MCF 10A (cell line): ENCODE results near the gene CRIM1. TPM values are rescaled to one million over a fixed set of nuclear protein-coding genes. Genes with fewer than 3 reads are reported as not detected.

Experiments
- BruUV-seq: library from RNA; stranded (reverse); fragments of 400-500 nt; replicated peaks from 2 replicates; lab custom pipeline; 2021; lab: Mats Ljungman, UMichigan
- CTCF ChIA-PET: fragments of 300-600 bp; sonication (Branson Sonifier 250); formaldehyde crosslinking; extraction: SDS; loops from one replicate; lab custom pipeline; 2021; ENCODE audit warnings: antibody characterized with exemption, inconsistent platforms; lab: Yijun Ruan, JAX
- POLR2A ChIA-PET: fragments of 300-600, 350-650 bp; sonication (Branson Sonifier 250); formaldehyde crosslinking; extraction: SDS; loops from one replicate; lab custom pipeline; 2020; ENCODE audit warnings: antibody characterized with exemption, inconsistent platforms; lab: Yijun Ruan, JAX
- DNase-seq: peaks from one replicate; pipeline ENCODE4 v3.0.0-alpha.2; 2018; ENCODE audit not compliant: unreplicated experiment
- H3K27ac Mint-ChIP-seq: one replicate; pipeline ENCODE4 v1.8.0; 2022; ENCODE audit warnings: mild to moderate bottlenecking, low read depth, mixed read lengths; ENCODE audit not compliant: unreplicated experiment
- H3K27me3 Mint-ChIP-seq: one replicate; pipeline ENCODE4 v1.8.0; 2022; ENCODE audit warnings: mixed read lengths; ENCODE audit not compliant: insufficient read depth, unreplicated experiment
- H3K36me3 Mint-ChIP-seq: one replicate; pipeline ENCODE4 v1.8.0; 2022; ENCODE audit warnings: mild to moderate bottlenecking, moderate library complexity, mixed read lengths; ENCODE audit not compliant: insufficient read depth, unreplicated experiment
- H3K4me1 Mint-ChIP-seq: one replicate; pipeline ENCODE4 v1.8.0; 2022; ENCODE audit warnings: mixed read lengths; ENCODE audit not compliant: insufficient read depth, unreplicated experiment
- H3K4me3 Mint-ChIP-seq: one replicate; pipeline ENCODE4 v1.8.0; 2022; ENCODE audit warnings: mild to moderate bottlenecking, moderate library complexity, mixed read lengths; ENCODE audit not compliant: unreplicated experiment
- H3K9me3 Mint-ChIP-seq: one replicate; pipeline ENCODE4 v1.8.0; 2022; ENCODE audit warnings: mixed read lengths; ENCODE audit not compliant: unreplicated experiment
- intact Hi-C: fragments of 100-400 bp; cut with micrococcal nuclease; formaldehyde crosslinking; loops from 2 replicates; pipeline ENCODE4 v1.14.1; 2022
- total RNA-seq: library from RNA; stranded (reverse); gene quantifications from 2 replicates; pipeline ENCODE4 v1.2.3, GENCODE V29; 2022
- TF ChIP-seq, protein P1 (sequence below): fragments of 200-600 bp; IDR thresholded peaks from one replicate; pipeline ENCODE4 v1.8.0; 2022; ENCODE audit warnings: antibody characterized with exemption, mild to moderate bottlenecking; ENCODE audit not compliant: unreplicated experiment

CRIM1 gene
- total RNA-seq, 1 experiment from 2014 or later: 185 TPM

DNA sequence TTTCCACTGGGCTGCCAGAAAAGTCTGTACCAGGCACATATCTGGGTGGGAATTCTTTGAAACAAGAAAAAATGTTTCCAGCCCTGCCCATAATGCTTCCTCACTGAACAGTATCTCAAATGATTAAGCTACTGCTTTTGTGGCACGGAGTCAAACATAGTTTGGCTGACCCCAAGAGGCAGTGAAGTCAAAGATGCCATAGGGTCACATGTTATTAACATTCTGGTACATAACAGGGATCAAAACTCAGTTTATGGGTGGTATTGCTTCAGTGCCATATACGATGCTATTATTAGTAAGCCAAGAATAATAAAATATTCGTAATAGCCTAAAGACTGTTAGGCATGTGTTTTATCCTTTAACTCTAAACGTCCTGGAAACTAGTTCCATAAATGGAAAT is 129.9 kb downstream of the CRIM1 start:
- POLR2A ChIA-PET: interaction anchor here (0.7 to 3.1 kb wide), 9 partner anchors 12 to 133 kb away, joined by 3 to 21 read pairs (median 6); partner anchors contain the start of gene CRIM1
- H3K27ac Mint-ChIP-seq: peak overlapping the region; percentile 61
- H3K4me1 Mint-ChIP-seq: peaks cover 47% of the 10 kb centered on the region
- no TSS peak for BruUV-seq
- intact Hi-C loops: loop anchor here (2.0 to 5.0 kb wide), 2 partner anchors 47 to 128 kb away; partner anchors contain the start of gene CRIM1
- CTCF ChIA-PET: interaction anchor here (1.0 to 1.3 kb wide), 3 partner anchors 16 to 133 kb away, joined by 3 to 5 read pairs (median 4); no protein-coding TSS in a partner anchor
- TF ChIP-seq, protein P1, sequence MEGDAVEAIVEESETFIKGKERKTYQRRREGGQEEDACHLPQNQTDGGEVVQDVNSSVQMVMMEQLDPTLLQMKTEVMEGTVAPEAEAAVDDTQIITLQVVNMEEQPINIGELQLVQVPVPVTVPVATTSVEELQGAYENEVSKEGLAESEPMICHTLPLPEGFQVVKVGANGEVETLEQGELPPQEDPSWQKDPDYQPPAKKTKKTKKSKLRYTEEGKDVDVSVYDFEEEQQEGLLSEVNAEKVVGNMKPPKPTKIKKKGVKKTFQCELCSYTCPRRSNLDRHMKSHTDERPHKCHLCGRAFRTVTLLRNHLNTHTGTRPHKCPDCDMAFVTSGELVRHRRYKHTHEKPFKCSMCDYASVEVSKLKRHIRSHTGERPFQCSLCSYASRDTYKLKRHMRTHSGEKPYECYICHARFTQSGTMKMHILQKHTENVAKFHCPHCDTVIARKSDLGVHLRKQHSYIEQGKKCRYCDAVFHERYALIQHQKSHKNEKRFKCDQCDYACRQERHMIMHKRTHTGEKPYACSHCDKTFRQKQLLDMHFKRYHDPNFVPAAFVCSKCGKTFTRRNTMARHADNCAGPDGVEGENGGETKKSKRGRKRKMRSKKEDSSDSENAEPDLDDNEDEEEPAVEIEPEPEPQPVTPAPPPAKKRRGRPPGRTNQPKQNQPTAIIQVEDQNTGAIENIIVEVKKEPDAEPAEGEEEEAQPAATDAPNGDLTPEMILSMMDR: no peak
- peak; percentile 78 for DNase-seq
- H3K27me3 Mint-ChIP-seq: no peaks in the 10 kb centered on the region
- H3K4me3 Mint-ChIP-seq: no peak overlapping the region
- peaks cover 66% of the 10 kb centered on the region for H3K36me3 Mint-ChIP-seq
- H3K9me3 Mint-ChIP-seq: no peaks in the 10 kb centered on the region

DNA sequence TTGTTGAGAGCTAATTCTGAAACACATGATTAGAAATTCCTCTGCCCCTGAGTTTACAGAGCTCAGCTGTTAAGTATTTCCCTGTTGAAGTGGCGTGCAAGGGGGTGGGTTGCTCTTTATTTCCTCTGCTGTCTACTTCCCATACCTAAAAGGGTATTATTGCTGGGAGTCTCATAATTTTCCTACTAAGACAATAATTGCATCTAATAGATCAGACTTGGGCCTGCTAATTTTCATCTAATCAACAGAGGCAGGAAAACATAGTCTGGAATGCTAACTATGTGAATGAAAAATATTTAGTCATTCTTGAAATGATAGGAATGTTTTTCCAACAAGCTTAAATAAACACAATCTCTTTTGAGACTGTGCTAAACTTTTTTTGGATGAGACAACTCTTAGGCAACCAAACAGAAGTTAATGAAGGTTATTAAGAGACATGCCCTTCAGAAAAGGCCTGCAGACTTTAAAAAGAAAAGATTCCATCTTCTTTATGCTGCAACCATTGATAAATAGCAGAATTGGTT is 131.0 kb downstream of the CRIM1 start:
- Mint-ChIP-seq H3K27ac (peak overlapping the region; percentile 61), H3K4me3 (peak overlapping the region; percentile 20)

DNA sequence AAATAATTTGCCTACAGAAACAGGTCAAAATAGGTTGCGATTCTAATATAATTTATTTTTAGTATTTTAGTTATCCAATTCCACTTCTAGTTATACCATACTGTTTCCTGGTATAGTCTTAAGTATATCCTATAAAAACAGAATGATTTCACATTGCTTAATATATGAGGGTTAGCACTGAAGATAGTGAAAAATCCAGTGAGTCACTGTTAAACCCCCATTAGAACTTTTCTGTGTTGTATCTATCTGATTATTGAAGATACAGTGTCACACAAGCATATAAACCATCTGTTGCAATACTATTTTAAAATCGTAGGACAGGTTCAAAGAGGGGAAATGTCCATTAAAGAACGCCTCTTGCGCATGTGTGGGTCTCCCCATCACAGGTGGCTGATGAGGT is 132.4 kb downstream of the CRIM1 start:
- Mint-ChIP-seq H3K36me3 (peaks cover 65% of the 10 kb centered on the region), H3K4me3 (no peak overlapping the region), H3K27me3 (no peaks in the 10 kb centered on the region), H3K27ac (peak overlapping the region; percentile 61), H3K4me1 (peaks cover 50% of the 10 kb centered on the region), H3K9me3 (no peaks in the 10 kb centered on the region)
- intact Hi-C loops: loop anchor here (5.0 kb wide), 1 partner anchor 131 kb away; the partner anchor contains the start of gene CRIM1
- no peak for DNase-seq
- CTCF ChIA-PET: interaction anchor here (0.6 to 2.4 kb wide), 6 partner anchors 26 to 172 kb away, joined by 3 to 11 read pairs (median 4); no protein-coding TSS in a partner anchor
- POLR2A ChIA-PET: interaction anchor here (0.6 to 3.1 kb wide), 6 partner anchors 36 to 258 kb away, joined by 3 to 21 read pairs (median 6); partner anchors contain the start of gene CRIM1
- TF ChIP-seq, protein P1: no peak
- BruUV-seq: no TSS peak

More for the DNA sequence above, 131.0 kb downstream of the CRIM1 start:
- ChIA-PET CTCF (interaction anchor here (0.7 to 1.5 kb wide), 5 partner anchors 7 to 178 kb away, joined by 3 to 5 read pairs (median 3); no protein-coding TSS in a partner anchor), POLR2A (interaction anchor here (0.6 to 3.1 kb wide), 15 partner anchors 9 to 134 kb away, joined by 3 to 21 read pairs (median 6); partner anchors contain the start of gene CRIM1)
- Mint-ChIP-seq H3K27me3 (no peaks in the 10 kb centered on the region), H3K4me1 (peaks cover 51% of the 10 kb centered on the region), H3K36me3 (peaks cover 65% of the 10 kb centered on the region), H3K9me3 (no peaks in the 10 kb centered on the region)
- DNase-seq: peak; percentile 50
- TF ChIP-seq, protein P1: no peak
- no TSS peak for BruUV-seq
- intact Hi-C loops: loop anchor here (5.0 kb wide), 1 partner anchor 129 kb away; the partner anchor contains the start of gene CRIM1

DNA sequence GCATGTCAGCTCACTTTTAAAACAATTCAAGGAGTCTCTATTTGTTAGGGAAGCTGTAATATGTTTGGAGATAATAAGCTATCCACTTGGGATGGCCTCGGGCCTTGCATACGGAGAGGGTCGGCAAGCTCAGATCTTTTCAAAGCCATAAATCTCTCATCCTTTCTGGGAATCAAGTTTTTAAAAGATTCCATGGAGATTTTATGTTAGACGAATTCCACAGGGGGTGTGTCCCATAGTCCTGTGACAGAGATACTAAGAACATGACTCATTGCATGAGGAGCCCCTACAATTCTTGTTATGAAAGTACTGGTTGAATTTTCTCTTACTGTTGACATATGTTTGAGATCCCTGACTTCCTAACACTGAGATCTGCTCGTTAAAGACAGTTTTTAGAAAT is 133.7 kb downstream of the CRIM1 start:
- peak; percentile 55 for DNase-seq
- POLR2A ChIA-PET: interaction anchor here (0.8 to 1.8 kb wide), 4 partner anchors 38 to 135 kb away, joined by 3 to 6 read pairs (median 3); no protein-coding TSS in a partner anchor
- Mint-ChIP-seq H3K27ac (peak overlapping the region; percentile 92), H3K9me3 (no peaks in the 10 kb centered on the region), H3K4me3 (peak overlapping the region; percentile 15), H3K36me3 (peaks cover 57% of the 10 kb centered on the region), H3K27me3 (no peaks in the 10 kb centered on the region), H3K4me1 (peaks cover 44% of the 10 kb centered on the region)
- CTCF ChIA-PET: interaction anchor here (0.9 to 2.4 kb wide), 6 partner anchors 20 to 139 kb away, joined by 3 to 11 read pairs (median 4); no protein-coding TSS in a partner anchor
- TF ChIP-seq, protein P1: no peak
- intact Hi-C loops: loop anchor here (5.0 kb wide), 1 partner anchor 132 kb away; the partner anchor contains the start of gene CRIM1
- no TSS peak for BruUV-seq
